SJSA1 (cell line): ENCODE measurements around the gene TNNI3K. TPM values are rescaled to one million over a fixed set of nuclear protein-coding genes. Genes with fewer than 3 reads are reported as not detected.
"Not testable (repeated sequence)": the region's sequence is repeated elsewhere in the genome, so short reads cannot be mapped to it uniquely, and the experiment has no call there.

ENCODE experiments used
- DNase-seq, 2 experiments: peaks; one replicate each; pipeline ENCODE4 v3.0.0-alpha.2; 2015 to 2020; ENCODE audit warnings: low spot score in 2 of 2, low read depth in 1 of 2
- H3K27ac ChIP-seq: fragments of 250-450 bp; sonication (Bioruptor Pico); 2 replicates; pipeline ENCODE4 v1.5.1; 2020; ENCODE audit warnings: mild to moderate bottlenecking, moderate library complexity
- H3K27me3 ChIP-seq: fragments of 250-450 bp; sonication (Bioruptor Pico); replicated peaks from 2 replicates; pipeline ENCODE4 v1.5.1; 2020; ENCODE audit warnings: mild to moderate bottlenecking, moderate library complexity
- H3K36me3 ChIP-seq: fragments of 250-450 bp; sonication (Bioruptor Pico); 2 replicates; pipeline ENCODE4 v1.5.1; 2020; ENCODE audit warnings: mild to moderate bottlenecking
- H3K4me1 ChIP-seq: fragments of 250-450 bp; sonication (Bioruptor Pico); replicated peaks from 2 replicates; pipeline ENCODE4 v1.6.1; 2021; ENCODE audit warnings: mild to moderate bottlenecking
- H3K4me3 ChIP-seq: fragments of 250-450 bp; sonication (Bioruptor Pico); 2 replicates; pipeline ENCODE4 v1.5.1; 2020; ENCODE audit warnings: mild to moderate bottlenecking
- H3K9me3 ChIP-seq: fragments of 250-450 bp; sonication (Bioruptor Pico); replicated peaks from 2 replicates; pipeline ENCODE4 v1.5.1; 2020; ENCODE audit warnings: mild to moderate bottlenecking
- total RNA-seq: library from RNA; depleted of rRNA; stranded (reverse); fragments of >200 nt; shearing (Covaris generic); gene quantifications from 2 replicates; pipeline ENCODE4 v1.2.3, GENCODE V29; 2014

The TNNI3K gene
- total RNA-seq, 1 experiment from 2014 or later, result not detected

- H3K27me3 ChIP-seq, result no peaks in the 10 kb centered on the region
- no peaks in the 10 kb centered on the region for H3K36me3 ChIP-seq
- no peaks in the 10 kb centered on the region for H3K9me3 ChIP-seq
- H3K4me1 ChIP-seq, result peaks cover 8% of the 10 kb centered on the region
- no peak for DNase-seq
- no peak overlapping the region for H3K27ac ChIP-seq
- H3K4me3 ChIP-seq, result no peak overlapping the region
These were observed 10.1 kb downstream of the TNNI3K start for GRCh38 chr1:74245168-74245772.

- H3K27ac ChIP-seq, result no peak overlapping the region
- no peak overlapping the region for H3K4me3 ChIP-seq
- H3K36me3 ChIP-seq, result no peaks in the 10 kb centered on the region
- no peaks in the 10 kb centered on the region for H3K9me3 ChIP-seq
- peaks cover 8% of the 10 kb centered on the region for H3K4me1 ChIP-seq
- peak in 1 of 2 experiments; percentile 32 for DNase-seq
- H3K27me3 ChIP-seq, result no peaks in the 10 kb centered on the region
These were observed 11.1 kb downstream of the TNNI3K start for GRCh38 chr1:74246315-74246714.

GRCh38 chr1:74247881-74248528, 12.8 kb downstream of the TNNI3K start:
- Histone ChIP-seq H3K27ac (no peak overlapping the region), H3K4me3 (no peak overlapping the region), H3K4me1 (peaks cover 8% of the 10 kb centered on the region), H3K36me3 (no peaks in the 10 kb centered on the region), H3K9me3 (no peaks in the 10 kb centered on the region), H3K27me3 (no peaks in the 10 kb centered on the region)
- no peak for DNase-seq

GRCh38 chr1:74253243-74253824, 18.1 kb downstream of the TNNI3K start:
- H3K4me1 ChIP-seq, H3K9me3 ChIP-seq, H3K27ac ChIP-seq, H3K27me3 ChIP-seq, H3K36me3 ChIP-seq, DNase-seq, H3K4me3 ChIP-seq: not testable (repeated sequence)

GRCh38 chr1:74266001-74266400, 30.8 kb downstream of the TNNI3K start:
- H3K27me3 ChIP-seq, result no peaks in the 10 kb centered on the region; the same call in 1 of the 2 replicates
- no peak overlapping the region for H3K4me3 ChIP-seq
- H3K27ac ChIP-seq, result no peak overlapping the region
- no peaks in the 10 kb centered on the region for H3K9me3 ChIP-seq
- no peak for DNase-seq
- no peaks in the 10 kb centered on the region for H3K4me1 ChIP-seq
- H3K36me3 ChIP-seq, result no peaks in the 10 kb centered on the region

GRCh38 chr1:74271503-74271902, 36.3 kb downstream of the TNNI3K start:
- DNase-seq, result no peak
- H3K9me3 ChIP-seq, result no peaks in the 10 kb centered on the region
- no peaks in the 10 kb centered on the region for H3K4me1 ChIP-seq
- H3K36me3 ChIP-seq, result no peaks in the 10 kb centered on the region
- H3K27me3 ChIP-seq, result no peaks in the 10 kb centered on the region
- no peak overlapping the region for H3K4me3 ChIP-seq
- no peak overlapping the region for H3K27ac ChIP-seq

- H3K36me3 ChIP-seq, result no peaks in the 10 kb centered on the region
- no peak overlapping the region for H3K27ac ChIP-seq
- H3K27me3 ChIP-seq, result no peaks in the 10 kb centered on the region
- no peak for DNase-seq
- H3K4me1 ChIP-seq, result no peaks in the 10 kb centered on the region
- no peaks in the 10 kb centered on the region for H3K9me3 ChIP-seq
- no peak overlapping the region for H3K4me3 ChIP-seq
These were observed 45.6 kb downstream of the TNNI3K start for GRCh38 chr1:74280642-74281396.

- H3K27me3 ChIP-seq, result no peaks in the 10 kb centered on the region
- H3K9me3 ChIP-seq, result no peaks in the 10 kb centered on the region
- no peaks in the 10 kb centered on the region for H3K36me3 ChIP-seq
- H3K4me1 ChIP-seq, result no peaks in the 10 kb centered on the region
- DNase-seq, result no peak
- H3K27ac ChIP-seq, result no peak overlapping the region
- H3K4me3 ChIP-seq, result no peak overlapping the region
These were observed 51.2 kb downstream of the TNNI3K start for GRCh38 chr1:74286414-74286813.

- no peaks in the 10 kb centered on the region for H3K9me3 ChIP-seq
- H3K4me1 ChIP-seq, result no peaks in the 10 kb centered on the region
- no peaks in the 10 kb centered on the region for H3K36me3 ChIP-seq
- no peak overlapping the region for H3K4me3 ChIP-seq
- no peak overlapping the region for H3K27ac ChIP-seq
- H3K27me3 ChIP-seq, result no peaks in the 10 kb centered on the region; the same call in 1 of the 2 replicates
- DNase-seq, result no peak
These were observed 79.3 kb downstream of the TNNI3K start for GRCh38 chr1:74314438-74314837.

GRCh38 chr1:74316302-74316701, 81.1 kb downstream of the TNNI3K start:
- no peak for DNase-seq
- Histone ChIP-seq H3K36me3 (no peaks in the 10 kb centered on the region), H3K27me3 (no peaks in the 10 kb centered on the region; the same call in 1 of the 2 replicates), H3K4me1 (no peaks in the 10 kb centered on the region), H3K9me3 (no peaks in the 10 kb centered on the region), H3K4me3 (no peak overlapping the region), H3K27ac (no peak overlapping the region)

GRCh38 chr1:74317663-74318062, 82.5 kb downstream of the TNNI3K start:
- Histone ChIP-seq H3K27ac (no peak overlapping the region), H3K36me3 (no peaks in the 10 kb centered on the region), H3K9me3 (no peaks in the 10 kb centered on the region), H3K4me3 (no peak overlapping the region), H3K4me1 (no peaks in the 10 kb centered on the region), H3K27me3 (no peaks in the 10 kb centered on the region; the same call in 1 of the 2 replicates)
- DNase-seq, result no peak

GRCh38 chr1:74323937-74324473, 88.8 kb downstream of the TNNI3K start:
- Histone ChIP-seq H3K27me3 (no peaks in the 10 kb centered on the region), H3K9me3 (no peaks in the 10 kb centered on the region), H3K36me3 (no peaks in the 10 kb centered on the region), H3K27ac (no peak overlapping the region), H3K4me3 (no peak overlapping the region), H3K4me1 (no peaks in the 10 kb centered on the region)
- no peak for DNase-seq

GRCh38 chr1:74324684-74325448, 89.7 kb downstream of the TNNI3K start:
- Histone ChIP-seq H3K9me3 (no peaks in the 10 kb centered on the region), H3K4me3 (no peak overlapping the region), H3K27ac (no peak overlapping the region), H3K36me3 (no peaks in the 10 kb centered on the region), H3K27me3 (no peaks in the 10 kb centered on the region), H3K4me1 (no peaks in the 10 kb centered on the region)
- no peak for DNase-seq
